ENCODE results near the gene ATG7.

ATG7 gene

DNA sequence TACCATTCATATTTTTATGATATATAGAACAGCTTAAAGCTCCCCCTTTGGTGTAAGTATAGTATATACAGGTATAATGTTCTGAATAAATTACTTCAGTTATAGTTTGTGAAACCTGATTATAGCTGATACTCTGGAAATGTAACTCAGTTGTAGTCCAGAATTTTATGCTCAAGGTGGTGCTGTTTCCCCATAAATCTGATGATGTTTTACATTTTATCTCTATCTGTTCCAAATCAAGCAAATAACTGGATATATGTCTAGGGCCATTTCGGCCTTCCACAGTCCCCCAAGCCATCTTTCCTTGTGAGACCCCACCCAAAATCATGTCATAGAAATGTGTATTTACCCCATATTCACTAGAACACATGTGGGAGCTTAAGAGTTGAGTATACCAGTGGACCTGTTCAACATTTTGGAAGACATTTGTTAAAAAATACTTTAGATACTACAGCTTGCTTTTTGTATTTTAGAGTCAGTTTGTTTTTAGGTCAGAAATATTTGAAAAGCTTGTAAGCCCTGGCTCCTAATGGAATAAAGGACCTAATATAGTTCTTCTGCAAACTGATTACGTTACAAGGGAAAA, 107.1 kb downstream of the ATG7 start:
- no peak overlapping the region for H3K27ac Mint-ChIP-seq
- H3K9me3 Mint-ChIP-seq, result no peaks in the 10 kb centered on the region
- H3K27me3 Mint-ChIP-seq, result no peaks in the 10 kb centered on the region
- peaks cover 35% of the 10 kb centered on the region for H3K36me3 Mint-ChIP-seq
- no peak for ATAC-seq
- no peaks in the 10 kb centered on the region for H3K4me1 Mint-ChIP-seq
- no peak overlapping the region for H3K4me3 Mint-ChIP-seq

DNA sequence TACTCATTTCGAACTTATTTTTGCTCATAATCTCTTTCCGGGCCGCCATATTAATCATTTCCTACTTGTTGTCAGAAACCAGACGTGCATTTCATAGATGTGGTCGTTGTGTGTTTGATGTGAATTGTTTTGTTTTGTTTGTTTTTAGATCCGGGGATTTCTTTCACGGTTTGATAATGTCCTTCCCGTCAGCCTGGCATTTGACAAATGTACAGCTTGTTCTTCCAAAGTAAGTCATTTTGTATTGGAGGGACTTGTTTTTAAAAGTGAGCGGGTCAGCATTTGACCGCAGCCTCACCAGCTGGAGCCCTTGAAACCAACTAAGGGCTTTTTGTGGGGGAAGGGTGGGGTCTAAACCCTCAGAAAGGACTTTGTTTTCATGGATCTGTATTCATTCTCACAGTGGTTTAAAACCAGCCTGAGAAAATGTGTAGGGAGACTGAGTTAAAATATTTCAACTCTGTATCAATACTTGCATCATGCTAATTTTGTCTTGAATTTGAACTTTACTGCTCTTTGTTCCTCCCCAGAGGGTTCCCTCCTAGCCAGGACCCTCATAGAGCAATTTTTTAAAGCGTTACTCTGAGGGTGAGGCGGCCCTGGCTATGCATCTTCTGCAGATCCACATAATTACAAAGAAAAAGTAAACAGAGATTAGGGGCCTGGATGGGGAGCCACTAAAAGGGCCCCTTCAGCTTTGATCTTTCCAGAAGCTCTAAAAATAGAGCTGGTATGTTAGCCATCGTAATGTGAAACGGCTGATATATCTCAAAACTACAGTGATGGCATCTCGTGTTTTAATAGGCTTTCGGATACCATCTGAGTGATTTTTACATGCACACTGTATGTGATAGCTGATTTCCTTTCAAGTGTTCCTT, 107.9 kb downstream of the ATG7 start:
- Mint-ChIP-seq H3K9me3 (no peaks in the 10 kb centered on the region), H3K36me3 (peaks cover 35% of the 10 kb centered on the region), H3K27ac (no peak overlapping the region), H3K4me3 (no peak overlapping the region), H3K4me1 (no peaks in the 10 kb centered on the region), H3K27me3 (no peaks in the 10 kb centered on the region)
- ATAC-seq, result no peak

- Mint-ChIP-seq H3K4me3 (no peak overlapping the region), H3K27ac (no peak overlapping the region), H3K36me3 (peaks cover 30% of the 10 kb centered on the region), H3K27me3 (no peaks in the 10 kb centered on the region), H3K4me1 (no peaks in the 10 kb centered on the region), H3K9me3 (no peaks in the 10 kb centered on the region)
- no peak for ATAC-seq
These were observed 108.9 kb downstream of the ATG7 start for GRCh38 chr3:11381141-11381540.

DNA sequence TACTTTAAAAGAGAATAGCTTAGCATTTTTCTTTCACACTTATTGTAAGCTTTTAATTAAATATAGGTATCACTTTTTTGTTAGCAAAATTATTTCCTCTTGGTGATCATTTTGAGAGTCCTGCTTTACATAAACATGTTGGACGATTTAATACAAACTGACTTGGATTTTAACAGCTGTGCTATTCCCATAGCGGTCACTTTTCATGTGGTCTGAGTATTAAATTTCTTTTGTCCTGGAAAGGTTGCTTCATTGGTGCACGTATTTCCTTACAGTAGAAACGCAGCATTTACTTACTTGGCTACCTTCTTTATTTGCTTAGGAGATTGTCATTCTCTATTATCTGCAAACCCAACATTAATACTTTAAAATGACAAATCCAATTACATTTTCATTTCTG, 109.4 kb downstream of the ATG7 start:
- H3K4me3 Mint-ChIP-seq, result no peak overlapping the region
- no peak for ATAC-seq
- H3K36me3 Mint-ChIP-seq, result peaks cover 28% of the 10 kb centered on the region
- no peaks in the 10 kb centered on the region for H3K27me3 Mint-ChIP-seq
- no peaks in the 10 kb centered on the region for H3K4me1 Mint-ChIP-seq
- H3K9me3 Mint-ChIP-seq, result no peaks in the 10 kb centered on the region
- no peak overlapping the region for H3K27ac Mint-ChIP-seq

DNA sequence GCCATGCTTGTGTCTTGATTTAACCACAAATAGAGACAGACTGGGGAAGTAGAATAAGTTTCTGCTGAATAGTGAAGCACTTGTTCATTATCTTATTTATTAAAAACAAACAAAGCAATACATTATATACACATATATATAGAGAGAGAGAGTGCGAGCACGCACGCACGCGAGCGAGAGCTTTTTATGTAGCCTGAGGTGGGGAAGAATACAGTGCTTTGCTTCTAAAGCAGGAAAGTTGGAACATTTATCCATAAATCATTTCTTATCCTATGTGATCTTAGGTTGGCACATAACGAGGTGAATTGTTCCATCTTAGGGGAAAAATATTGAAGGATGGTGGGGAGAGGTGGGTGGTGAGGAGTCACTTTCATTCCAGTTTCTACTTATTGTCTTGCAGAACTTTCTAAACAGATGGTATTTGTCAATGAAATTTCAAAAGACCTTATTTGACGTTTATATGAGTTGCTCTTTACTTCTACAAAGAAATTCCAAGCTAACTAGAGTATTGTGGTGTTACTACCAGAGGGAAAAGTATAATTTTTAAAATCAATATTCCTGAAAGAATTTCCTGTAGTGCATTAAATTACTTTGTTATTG, 110.0 kb downstream of the ATG7 start:
- Mint-ChIP-seq H3K9me3 (no peaks in the 10 kb centered on the region), H3K27ac (no peak overlapping the region), H3K4me1 (no peaks in the 10 kb centered on the region), H3K4me3 (no peak overlapping the region), H3K27me3 (no peaks in the 10 kb centered on the region), H3K36me3 (peaks cover 26% of the 10 kb centered on the region)
- ATAC-seq, result no peak

DNA sequence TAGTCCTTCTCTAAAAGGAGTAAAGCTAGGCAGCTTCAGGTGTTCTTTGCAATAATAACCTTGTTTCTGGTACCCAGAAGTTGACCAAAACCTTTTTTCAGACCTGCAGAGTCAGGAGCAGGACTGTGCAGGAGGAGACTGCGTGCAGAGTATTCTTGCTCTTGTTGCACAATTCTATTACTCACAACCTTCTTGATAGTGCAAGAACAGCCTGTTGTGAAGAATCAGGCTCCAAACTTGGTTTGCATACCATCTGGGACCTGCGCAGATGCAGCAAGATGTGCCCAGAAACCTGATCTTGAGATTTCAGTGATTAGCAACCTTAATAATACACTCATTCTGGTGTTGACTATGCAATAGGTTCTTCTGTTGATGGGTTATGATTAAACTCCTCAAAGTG, 111.9 kb downstream of the ATG7 start:
- no peaks in the 10 kb centered on the region for H3K9me3 Mint-ChIP-seq
- H3K27ac Mint-ChIP-seq, result no peak overlapping the region
- no peak for ATAC-seq
- H3K4me3 Mint-ChIP-seq, result no peak overlapping the region
- peaks cover 22% of the 10 kb centered on the region for H3K36me3 Mint-ChIP-seq
- H3K27me3 Mint-ChIP-seq, result no peaks in the 10 kb centered on the region
- no peaks in the 10 kb centered on the region for H3K4me1 Mint-ChIP-seq

DNA sequence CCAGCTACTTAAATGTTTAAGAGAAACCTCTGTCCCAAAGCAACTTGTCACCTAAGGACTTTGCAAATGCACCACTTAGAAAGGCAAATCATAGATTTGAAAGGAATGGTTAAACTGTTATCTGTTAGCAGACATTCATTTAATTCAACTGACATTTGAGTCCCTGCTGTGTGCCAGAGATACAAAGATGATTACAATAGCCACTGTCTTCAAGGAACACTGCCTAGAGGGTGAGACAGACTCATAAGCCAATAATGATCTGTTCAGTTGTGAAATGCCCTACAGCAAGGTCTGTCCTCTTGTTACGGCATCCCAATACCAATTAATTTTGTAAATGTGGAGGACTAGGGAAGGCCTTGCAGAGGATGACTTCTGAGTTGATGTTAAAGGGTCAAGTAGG, 113.1 kb downstream of the ATG7 start:
- H3K4me1 Mint-ChIP-seq, result no peaks in the 10 kb centered on the region
- no peak for ATAC-seq
- H3K27ac Mint-ChIP-seq, result no peak overlapping the region
- no peak overlapping the region for H3K4me3 Mint-ChIP-seq
- no peaks in the 10 kb centered on the region for H3K27me3 Mint-ChIP-seq
- peaks cover 18% of the 10 kb centered on the region for H3K36me3 Mint-ChIP-seq
- H3K9me3 Mint-ChIP-seq, result no peaks in the 10 kb centered on the region

DNA sequence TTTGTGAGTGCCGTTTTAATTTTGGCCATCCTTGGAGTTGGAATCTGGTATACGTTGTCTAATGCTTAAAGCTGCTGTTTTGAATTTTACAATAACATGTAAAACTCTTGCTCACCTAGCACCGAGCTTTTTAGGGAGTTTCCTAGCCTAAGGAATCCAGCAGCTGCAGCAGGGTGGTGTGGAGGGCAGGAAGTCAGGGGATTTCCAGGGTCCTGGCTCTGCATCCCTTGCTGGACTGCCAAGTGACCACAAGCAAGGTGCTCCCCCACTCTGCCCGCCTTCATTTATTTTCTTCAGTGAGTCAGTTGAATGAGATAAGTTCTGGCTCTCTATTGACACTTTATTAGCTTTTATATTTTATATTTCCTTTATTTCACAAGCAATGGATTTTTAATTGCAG, 113.7 kb downstream of the ATG7 start:
- Mint-ChIP-seq H3K36me3 (peaks cover 24% of the 10 kb centered on the region), H3K9me3 (no peaks in the 10 kb centered on the region), H3K4me3 (no peak overlapping the region), H3K4me1 (no peaks in the 10 kb centered on the region), H3K27me3 (no peaks in the 10 kb centered on the region), H3K27ac (no peak overlapping the region)
- ATAC-seq, result no peak

DNA sequence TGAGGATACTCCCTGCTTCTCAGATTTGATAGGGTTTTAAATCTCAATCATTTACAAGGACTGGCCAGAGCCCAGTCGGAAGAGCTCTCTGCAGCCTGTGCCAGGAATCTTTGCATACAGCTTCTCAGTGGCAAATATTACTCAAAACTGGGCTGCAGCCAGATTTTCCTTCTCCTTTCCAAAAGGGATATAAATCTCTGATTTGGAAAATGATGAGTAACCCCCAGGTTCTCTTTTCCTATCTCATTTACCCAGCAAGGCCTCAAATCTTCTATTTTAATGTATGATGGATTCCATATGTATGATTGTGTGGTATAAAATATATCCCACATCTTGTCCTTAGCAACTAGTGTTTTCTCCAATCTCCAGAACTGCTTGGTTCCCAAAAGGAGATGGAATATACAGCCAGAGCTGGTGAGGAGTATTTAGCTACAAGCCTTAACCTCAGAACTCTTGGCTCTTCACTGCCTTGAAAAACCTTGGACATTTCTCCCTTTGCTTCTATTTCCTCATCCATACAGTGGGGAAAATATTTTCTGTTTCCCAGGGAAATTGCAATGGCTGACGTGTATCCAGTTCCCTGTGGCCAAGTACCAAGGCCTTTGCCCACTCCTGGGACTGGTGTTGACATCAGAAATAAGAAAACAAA, 114.4 kb downstream of the ATG7 start:
- ATAC-seq, result no peak
- peaks cover 31% of the 10 kb centered on the region for H3K36me3 Mint-ChIP-seq
- H3K27me3 Mint-ChIP-seq, result no peaks in the 10 kb centered on the region
- no peaks in the 10 kb centered on the region for H3K4me1 Mint-ChIP-seq
- H3K4me3 Mint-ChIP-seq, result no peak overlapping the region
- H3K27ac Mint-ChIP-seq, result no peak overlapping the region
- H3K9me3 Mint-ChIP-seq, result no peaks in the 10 kb centered on the region

DNA sequence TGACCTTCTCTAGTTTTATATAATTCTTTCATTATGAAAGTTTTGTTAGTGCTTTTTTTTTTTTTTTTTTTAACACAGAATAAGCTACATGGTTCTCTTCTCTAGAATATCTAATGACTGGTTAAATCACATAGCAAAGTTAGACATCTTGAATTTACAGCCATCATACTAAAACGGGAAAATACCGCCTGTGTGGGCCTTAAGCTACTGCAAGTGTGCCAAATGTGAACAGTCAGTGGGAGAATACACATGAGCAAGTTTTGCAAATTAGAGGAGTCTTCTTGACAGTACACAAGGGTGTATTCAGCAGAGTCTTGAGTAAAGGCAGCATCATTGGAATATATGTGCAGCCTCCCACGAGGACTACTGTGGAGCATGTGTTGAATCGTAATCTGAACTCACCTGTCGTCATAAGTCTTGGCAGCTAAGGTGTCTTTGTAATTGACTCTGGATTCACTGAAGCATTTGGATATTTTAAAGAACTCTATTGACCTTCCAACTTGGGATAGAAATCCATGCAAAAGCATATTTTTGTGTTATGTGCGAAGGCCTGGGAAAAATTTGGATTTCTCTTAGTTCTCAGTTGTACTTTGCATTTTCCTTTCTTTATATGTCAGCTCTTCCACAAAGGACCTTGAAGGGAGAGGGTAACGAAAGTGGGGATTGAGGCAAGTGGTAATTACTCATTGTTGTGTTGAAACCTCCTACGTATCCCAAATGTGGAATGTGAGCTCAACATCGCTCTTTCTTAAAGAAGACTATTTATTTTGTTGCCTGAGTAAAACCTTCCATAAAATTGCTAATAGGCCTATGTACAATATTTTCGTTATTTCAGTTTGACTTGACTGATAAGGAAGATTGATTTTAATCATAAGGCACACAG, 117.4 kb downstream of the ATG7 start:
- Mint-ChIP-seq H3K4me1 (no peaks in the 10 kb centered on the region), H3K27ac (no peak overlapping the region), H3K36me3 (peaks cover 18% of the 10 kb centered on the region), H3K9me3 (no peaks in the 10 kb centered on the region), H3K27me3 (no peaks in the 10 kb centered on the region), H3K4me3 (no peak overlapping the region)
- ATAC-seq, result no peak

DNA sequence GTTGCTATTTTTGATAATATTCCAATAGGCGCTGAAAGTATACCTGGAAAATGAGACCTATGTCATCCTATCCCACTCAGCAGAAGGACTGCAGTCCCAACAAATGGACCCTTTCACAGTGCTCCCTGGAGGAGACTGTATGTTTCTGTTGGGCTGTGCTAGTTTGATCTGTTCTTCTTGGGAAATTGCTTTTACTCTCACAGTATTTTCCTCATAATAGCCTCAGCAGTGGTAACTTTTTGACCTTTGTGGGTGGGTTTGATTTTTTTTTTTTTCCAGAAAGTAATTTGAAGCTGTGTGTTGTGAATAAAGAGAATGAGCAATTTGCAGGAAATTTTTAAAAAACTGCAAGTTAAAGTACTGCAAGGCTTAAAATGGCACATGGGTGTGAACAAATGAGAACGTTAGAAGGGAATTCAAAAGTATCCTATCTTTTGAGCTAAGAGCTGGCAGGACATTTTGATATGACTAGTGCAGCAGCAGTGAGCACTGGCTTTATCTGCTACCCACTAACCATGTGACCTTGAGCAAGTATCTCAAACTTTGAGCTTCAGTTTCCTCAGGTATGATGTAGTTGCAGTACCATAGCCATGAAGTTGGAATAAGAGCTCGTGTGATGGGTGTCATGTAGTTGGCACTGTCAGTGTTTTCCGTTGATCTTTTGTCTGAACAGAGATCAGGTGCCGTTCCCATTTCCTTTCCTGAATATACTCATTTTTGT, 118.4 kb downstream of the ATG7 start:
- H3K27ac Mint-ChIP-seq, result no peak overlapping the region
- no peak for ATAC-seq
- H3K36me3 Mint-ChIP-seq, result peaks cover 25% of the 10 kb centered on the region
- no peaks in the 10 kb centered on the region for H3K4me1 Mint-ChIP-seq
- H3K4me3 Mint-ChIP-seq, result no peak overlapping the region
- no peaks in the 10 kb centered on the region for H3K9me3 Mint-ChIP-seq
- no peaks in the 10 kb centered on the region for H3K27me3 Mint-ChIP-seq

DNA sequence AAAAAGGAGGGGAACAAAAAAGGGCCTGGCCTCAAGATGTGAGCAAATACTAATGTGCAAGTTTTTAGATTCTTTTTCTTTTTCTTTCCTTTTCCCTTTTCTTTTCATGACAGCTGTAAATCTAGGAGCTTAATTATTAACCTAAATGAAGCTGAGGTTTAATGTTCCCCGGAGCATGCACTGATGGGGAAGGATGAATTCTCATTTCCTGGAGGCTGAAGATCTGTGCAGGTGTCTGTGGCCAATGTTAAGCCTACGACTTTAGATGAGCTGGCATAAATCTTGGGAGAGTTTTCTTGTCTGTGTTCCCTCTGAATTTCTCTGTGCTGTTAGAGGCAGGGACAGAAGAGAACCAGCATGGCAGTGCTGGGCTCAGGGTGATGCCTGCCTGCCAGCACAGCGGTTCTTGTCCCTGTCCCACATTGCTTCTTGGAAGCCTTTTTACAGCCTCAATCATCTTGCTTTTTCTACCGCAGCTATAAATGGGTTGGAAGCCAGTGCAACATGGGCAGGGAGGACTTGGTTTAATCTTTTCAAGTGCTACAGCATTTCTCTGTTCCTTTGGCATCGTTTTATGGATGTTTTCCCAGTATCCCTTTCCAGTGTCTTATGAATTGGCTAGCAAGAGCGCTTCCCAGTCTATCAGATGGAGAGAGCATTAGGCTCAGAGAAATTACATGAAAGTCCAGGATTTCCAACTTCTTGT, 119.1 kb downstream of the ATG7 start:
- Mint-ChIP-seq H3K36me3 (peaks cover 25% of the 10 kb centered on the region), H3K9me3 (no peaks in the 10 kb centered on the region), H3K27ac (no peak overlapping the region), H3K4me1 (no peaks in the 10 kb centered on the region), H3K27me3 (no peaks in the 10 kb centered on the region), H3K4me3 (no peak overlapping the region)
- no peak for ATAC-seq

GRCh38 chr3:11392014-11392859, 120.0 kb downstream of the ATG7 start:
- H3K36me3 Mint-ChIP-seq, result peaks cover 25% of the 10 kb centered on the region
- no peak overlapping the region for H3K27ac Mint-ChIP-seq
- H3K4me3 Mint-ChIP-seq, result no peak overlapping the region
- no peaks in the 10 kb centered on the region for H3K9me3 Mint-ChIP-seq
- H3K4me1 Mint-ChIP-seq, result no peaks in the 10 kb centered on the region
- no peak for ATAC-seq
- no peaks in the 10 kb centered on the region for H3K27me3 Mint-ChIP-seq

Data from stimulated activated memory B cell treated with anti-CD40 and anti-IgM and Interleukin-4, amounts not matched to agents 10 μg/mL and 1 μg/mL and 100 μg/mL, for 72 hours (primary cell).